HEK293 (cell line): Measurements from ENCODE around the gene TCHP.
A peak's percentile ranks its signal among the peaks of the same experiment; 100 is the strongest.

Source experiments
- INSM2 ChIP-seq: fragments of 450-650 bp; formaldehyde crosslinking; IDR thresholded peaks from 2 replicates; pipeline ENCODE4 v1.5.1; 2016; ENCODE audit warnings: missing biosample characterization, missing genetic modification characterization
- KLF7 ChIP-seq: fragments of 450-650 bp; formaldehyde crosslinking; IDR thresholded peaks from 2 replicates; pipeline ENCODE4 v1.5.1; 2016; ENCODE audit warnings: missing biosample characterization, missing genetic modification characterization, borderline replicate concordance
- KLF8 ChIP-seq: fragments of 450-650 bp; formaldehyde crosslinking; IDR thresholded peaks from 2 replicates; pipeline ENCODE4 v1.5.1; 2016; ENCODE audit warnings: missing biosample characterization, missing genetic modification characterization
- SETDB1 ChIP-seq: IDR thresholded peaks from one replicate; pipeline ENCODE4 v1.6.1; 2017; ENCODE audit warnings: mild to moderate bottlenecking, low read length, moderate library complexity, mixed read lengths; ENCODE audit not compliant: insufficient read length
- ZBTB48 ChIP-seq: fragments of 450-650 bp; formaldehyde crosslinking; IDR thresholded peaks from 2 replicates; pipeline ENCODE4 v1.5.1; 2016; ENCODE audit warnings: missing biosample characterization, missing genetic modification characterization
- ZBTB7A ChIP-seq: fragments of 450-650 bp; formaldehyde crosslinking; IDR thresholded peaks from 2 replicates; pipeline ENCODE4 v1.5.1; 2016; ENCODE audit warnings: low read depth, missing biosample characterization, missing genetic modification characterization
- ZNF174 ChIP-seq: fragments of 450-650 bp; formaldehyde crosslinking; IDR thresholded peaks from 2 replicates; pipeline ENCODE4 v1.5.0; 2017; ENCODE audit warnings: missing biosample characterization, mild to moderate bottlenecking, missing genetic modification characterization
- ZNF214 ChIP-seq: fragments of 450-650 bp; formaldehyde crosslinking; IDR thresholded peaks from 2 replicates; pipeline ENCODE4 v1.5.1; 2017; ENCODE audit warnings: missing biosample characterization, mild to moderate bottlenecking, missing genetic modification characterization, borderline replicate concordance
- ZNF221 ChIP-seq: fragments of 450-650 bp; formaldehyde crosslinking; IDR thresholded peaks from 2 replicates; pipeline ENCODE4 v1.5.1; 2017; ENCODE audit warnings: missing biosample characterization, missing genetic modification characterization, borderline replicate concordance
- ZNF223 ChIP-seq: fragments of 450-650 bp; formaldehyde crosslinking; IDR thresholded peaks from 2 replicates; pipeline ENCODE4 v1.5.1; 2016; ENCODE audit warnings: missing biosample characterization, missing genetic modification characterization
- ZNF239 ChIP-seq: fragments of 450-650 bp; formaldehyde crosslinking; IDR thresholded peaks from 2 replicates; pipeline ENCODE4 v1.5.1; 2016; ENCODE audit warnings: missing biosample characterization, missing genetic modification characterization
- ZNF24 ChIP-seq: fragments of 450-650 bp; formaldehyde crosslinking; IDR thresholded peaks from 2 replicates; pipeline ENCODE4 v1.5.1; 2016; ENCODE audit warnings: missing biosample characterization, missing genetic modification characterization
- ZNF341 ChIP-seq: fragments of 450-650 bp; formaldehyde crosslinking; IDR thresholded peaks from 2 replicates; pipeline ENCODE4; 2016; ENCODE audit warnings: low read depth, missing biosample characterization, missing genetic modification characterization
- ZNF48 ChIP-seq: fragments of 450-650 bp; formaldehyde crosslinking; IDR thresholded peaks from 2 replicates; pipeline ENCODE4 v1.5.1; 2016; ENCODE audit warnings: missing biosample characterization, missing genetic modification characterization
- ZNF555 ChIP-seq: fragments of 450-650 bp; formaldehyde crosslinking; conservative IDR thresholded peaks from 2 replicates; pipeline ENCODE4 v1.5.1; 2017; ENCODE audit warnings: missing biosample characterization, mild to moderate bottlenecking, missing genetic modification characterization, inconsistent platforms
- ZNF654 ChIP-seq: fragments of 450-650 bp; formaldehyde crosslinking; IDR thresholded peaks from 2 replicates; pipeline ENCODE4 v1.5.1; 2016; ENCODE audit warnings: low read depth, missing biosample characterization, missing genetic modification characterization
- ZNF692 ChIP-seq: fragments of 450-650 bp; formaldehyde crosslinking; IDR thresholded peaks from 2 replicates; pipeline ENCODE4 v1.5.1; 2016; ENCODE audit warnings: missing biosample characterization, missing genetic modification characterization
- ZNF704 ChIP-seq: fragments of 450-650 bp; formaldehyde crosslinking; IDR thresholded peaks from 2 replicates; pipeline ENCODE4 v1.5.1; 2016; ENCODE audit warnings: missing biosample characterization, missing genetic modification characterization
- ZNF747 ChIP-seq: fragments of 450-650 bp; formaldehyde crosslinking; IDR thresholded peaks from 2 replicates; pipeline ENCODE4 v1.5.1; 2016; ENCODE audit warnings: missing biosample characterization, missing genetic modification characterization
- ZXDB ChIP-seq: fragments of 450-650 bp; formaldehyde crosslinking; IDR thresholded peaks from 2 replicates; pipeline ENCODE4 v1.5.1; 2016; ENCODE audit warnings: missing biosample characterization, missing genetic modification characterization
- TF ChIP-seq, protein P1 (sequence below): fragments of 450-650 bp; formaldehyde crosslinking; IDR thresholded peaks from 2 replicates; pipeline ENCODE4 v1.5.1; 2016; ENCODE audit warnings: missing biosample characterization, missing genetic modification characterization
- TF ChIP-seq, protein P2 (sequence below): fragments of 450-650 bp; formaldehyde crosslinking; IDR thresholded peaks from 2 replicates; pipeline ENCODE4 v1.5.1; 2016; ENCODE audit warnings: missing biosample characterization, missing genetic modification characterization, low read depth
- TF ChIP-seq, protein P3 (sequence below): fragments of 450-650 bp; formaldehyde crosslinking; IDR thresholded peaks from 2 replicates; pipeline ENCODE4 v1.5.1; 2016; ENCODE audit warnings: missing biosample characterization, missing genetic modification characterization
- TF ChIP-seq, protein P4 (sequence below): fragments of 450-650 bp; formaldehyde crosslinking; IDR thresholded peaks from 2 replicates; pipeline ENCODE4; 2016; ENCODE audit warnings: missing biosample characterization, missing genetic modification characterization

TCHP gene

DNA sequence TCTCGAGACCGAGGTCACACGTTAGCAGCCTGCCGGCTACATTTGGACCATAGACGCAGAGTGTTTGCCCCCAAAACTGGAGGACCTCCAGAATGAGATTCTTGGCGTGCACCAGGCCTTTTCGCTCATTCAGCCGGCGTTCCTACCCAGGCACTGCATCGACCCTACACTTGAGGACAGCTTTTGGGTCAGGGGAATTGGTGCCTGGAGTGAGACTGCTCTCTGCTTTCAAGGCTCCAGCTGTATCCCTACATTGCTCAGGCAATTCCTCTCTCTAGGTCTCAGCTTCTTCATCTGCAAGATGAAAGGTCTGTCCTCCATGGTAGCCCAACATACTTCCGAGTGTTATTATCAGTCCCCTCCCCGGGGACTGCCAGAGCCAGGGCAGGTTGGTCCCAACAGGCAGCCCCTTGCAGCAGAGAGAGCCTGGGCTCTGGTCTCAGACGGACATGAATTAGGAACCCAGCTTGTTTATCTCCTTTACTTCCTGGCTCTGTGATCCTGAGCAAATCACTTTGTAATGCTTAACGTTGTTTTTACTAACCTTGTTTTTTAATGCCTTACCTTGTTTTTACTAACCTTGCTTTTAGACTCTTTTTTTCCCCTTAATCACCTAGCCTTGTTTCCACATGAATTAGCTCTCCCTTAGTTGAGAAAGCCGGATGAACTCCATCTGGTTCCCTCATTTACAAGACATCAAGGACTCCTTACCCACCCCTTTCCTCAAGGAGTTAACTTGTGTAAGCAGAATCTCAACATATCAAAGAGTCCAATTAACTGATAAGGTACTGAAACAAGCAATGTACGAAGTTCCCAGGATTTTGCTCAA, 892 bp downstream of the TCHP start (continued):
- TF ChIP-seq, protein P1, sequence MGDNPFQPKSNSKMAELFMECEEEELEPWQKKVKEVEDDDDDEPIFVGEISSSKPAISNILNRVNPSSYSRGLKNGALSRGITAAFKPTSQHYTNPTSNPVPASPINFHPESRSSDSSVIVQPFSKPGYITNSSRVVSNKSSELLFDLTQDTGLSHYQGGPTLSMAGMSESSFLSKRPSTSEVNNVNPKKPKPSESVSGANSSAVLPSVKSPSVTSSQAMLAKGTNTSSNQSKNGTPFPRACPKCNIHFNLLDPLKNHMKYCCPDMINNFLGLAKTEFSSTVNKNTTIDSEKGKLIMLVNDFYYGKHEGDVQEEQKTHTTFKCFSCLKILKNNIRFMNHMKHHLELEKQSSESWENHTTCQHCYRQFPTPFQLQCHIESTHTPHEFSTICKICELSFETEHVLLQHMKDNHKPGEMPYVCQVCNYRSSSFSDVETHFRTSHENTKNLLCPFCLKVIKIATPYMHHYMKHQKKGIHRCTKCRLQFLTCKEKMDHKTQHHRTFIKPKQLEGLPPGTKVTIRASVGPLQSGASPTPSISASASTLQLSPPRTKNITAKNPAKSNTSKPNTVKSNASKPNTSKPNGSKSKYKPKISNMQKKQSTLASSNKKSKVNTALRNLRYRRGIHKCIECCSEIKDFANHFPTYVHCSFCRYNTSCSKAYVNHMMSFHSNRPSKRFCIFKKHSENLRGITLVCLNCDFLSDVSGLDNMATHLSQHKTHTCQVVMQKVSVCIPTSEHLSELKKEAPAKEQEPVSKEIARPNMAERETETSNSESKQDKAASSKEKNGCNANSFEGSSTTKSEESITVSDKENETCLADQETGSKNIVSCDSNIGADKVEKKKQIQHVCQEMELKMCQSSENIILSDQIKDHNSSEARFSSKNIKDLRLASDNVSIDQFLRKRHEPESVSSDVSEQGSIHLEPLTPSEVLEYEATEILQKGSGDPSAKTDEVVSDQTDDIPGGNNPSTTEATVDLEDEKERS (tag by site-specific recombination), result no peak
- no peak for TF ChIP-seq KLF8
- no peak for TF ChIP-seq INSM2 (tag by site-specific recombination)
- TF ChIP-seq ZNF214 (tag by site-specific recombination), result no peak
- TF ChIP-seq ZNF239 (tag by site-specific recombination), result no peak
- no peak for TF ChIP-seq ZBTB7A (tag by site-specific recombination)
- no peak for TF ChIP-seq SETDB1
- TF ChIP-seq ZXDB (tag by site-specific recombination), result no peak
- TF ChIP-seq ZNF555, result no peak
- 0 out of 2 replicates have a peak, but pooled peaks have one; percentile 20 for TF ChIP-seq ZBTB48 (tag by site-specific recombination)
- TF ChIP-seq ZNF24 (tag by site-specific recombination), result no peak
- no peak for TF ChIP-seq ZNF341
- no peak for TF ChIP-seq ZNF48 (tag by site-specific recombination)
- no peak for TF ChIP-seq ZNF692 (tag by site-specific recombination)
- no peak for TF ChIP-seq ZNF654 (tag by site-specific recombination)
- no peak for TF ChIP-seq ZNF221 (tag by site-specific recombination)
- no peak for TF ChIP-seq ZNF747 (tag by site-specific recombination)
- TF ChIP-seq, protein P2, sequence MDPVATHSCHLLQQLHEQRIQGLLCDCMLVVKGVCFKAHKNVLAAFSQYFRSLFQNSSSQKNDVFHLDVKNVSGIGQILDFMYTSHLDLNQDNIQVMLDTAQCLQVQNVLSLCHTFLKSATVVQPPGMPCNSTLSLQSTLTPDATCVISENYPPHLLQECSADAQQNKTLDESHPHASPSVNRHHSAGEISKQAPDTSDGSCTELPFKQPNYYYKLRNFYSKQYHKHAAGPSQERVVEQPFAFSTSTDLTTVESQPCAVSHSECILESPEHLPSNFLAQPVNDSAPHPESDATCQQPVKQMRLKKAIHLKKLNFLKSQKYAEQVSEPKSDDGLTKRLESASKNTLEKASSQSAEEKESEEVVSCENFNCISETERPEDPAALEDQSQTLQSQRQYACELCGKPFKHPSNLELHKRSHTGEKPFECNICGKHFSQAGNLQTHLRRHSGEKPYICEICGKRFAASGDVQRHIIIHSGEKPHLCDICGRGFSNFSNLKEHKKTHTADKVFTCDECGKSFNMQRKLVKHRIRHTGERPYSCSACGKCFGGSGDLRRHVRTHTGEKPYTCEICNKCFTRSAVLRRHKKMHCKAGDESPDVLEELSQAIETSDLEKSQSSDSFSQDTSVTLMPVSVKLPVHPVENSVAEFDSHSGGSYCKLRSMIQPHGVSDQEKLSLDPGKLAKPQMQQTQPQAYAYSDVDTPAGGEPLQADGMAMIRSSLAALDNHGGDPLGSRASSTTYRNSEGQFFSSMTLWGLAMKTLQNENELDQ (tag by site-specific recombination), result no peak
- TF ChIP-seq ZNF704 (tag by site-specific recombination), result no peak
- TF ChIP-seq, protein P3, sequence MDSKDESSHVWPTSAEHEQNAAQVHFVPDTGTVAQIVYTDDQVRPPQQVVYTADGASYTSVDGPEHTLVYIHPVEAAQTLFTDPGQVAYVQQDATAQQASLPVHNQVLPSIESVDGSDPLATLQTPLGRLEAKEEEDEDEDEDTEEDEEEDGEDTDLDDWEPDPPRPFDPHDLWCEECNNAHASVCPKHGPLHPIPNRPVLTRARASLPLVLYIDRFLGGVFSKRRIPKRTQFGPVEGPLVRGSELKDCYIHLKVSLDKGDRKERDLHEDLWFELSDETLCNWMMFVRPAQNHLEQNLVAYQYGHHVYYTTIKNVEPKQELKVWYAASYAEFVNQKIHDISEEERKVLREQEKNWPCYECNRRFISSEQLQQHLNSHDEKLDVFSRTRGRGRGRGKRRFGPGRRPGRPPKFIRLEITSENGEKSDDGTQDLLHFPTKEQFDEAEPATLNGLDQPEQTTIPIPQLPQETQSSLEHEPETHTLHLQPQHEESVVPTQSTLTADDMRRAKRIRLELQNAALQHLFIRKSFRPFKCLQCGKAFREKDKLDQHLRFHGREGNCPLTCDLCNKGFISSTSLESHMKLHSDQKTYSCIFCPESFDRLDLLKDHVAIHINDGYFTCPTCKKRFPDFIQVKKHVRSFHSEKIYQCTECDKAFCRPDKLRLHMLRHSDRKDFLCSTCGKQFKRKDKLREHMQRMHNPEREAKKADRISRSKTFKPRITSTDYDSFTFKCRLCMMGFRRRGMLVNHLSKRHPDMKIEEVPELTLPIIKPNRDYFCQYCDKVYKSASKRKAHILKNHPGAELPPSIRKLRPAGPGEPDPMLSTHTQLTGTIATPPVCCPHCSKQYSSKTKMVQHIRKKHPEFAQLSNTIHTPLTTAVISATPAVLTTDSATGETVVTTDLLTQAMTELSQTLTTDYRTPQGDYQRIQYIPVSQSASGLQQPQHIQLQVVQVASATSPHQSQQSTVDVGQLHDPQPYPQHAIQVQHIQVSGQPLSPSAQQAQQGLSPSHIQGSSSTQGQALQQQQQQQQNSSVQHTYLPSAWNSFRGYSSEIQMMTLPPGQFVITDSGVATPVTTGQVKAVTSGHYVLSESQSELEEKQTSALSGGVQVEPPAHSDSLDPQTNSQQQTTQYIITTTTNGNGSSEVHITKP, result peak; percentile 93
- no peak for TF ChIP-seq KLF7
- TF ChIP-seq, protein P4, sequence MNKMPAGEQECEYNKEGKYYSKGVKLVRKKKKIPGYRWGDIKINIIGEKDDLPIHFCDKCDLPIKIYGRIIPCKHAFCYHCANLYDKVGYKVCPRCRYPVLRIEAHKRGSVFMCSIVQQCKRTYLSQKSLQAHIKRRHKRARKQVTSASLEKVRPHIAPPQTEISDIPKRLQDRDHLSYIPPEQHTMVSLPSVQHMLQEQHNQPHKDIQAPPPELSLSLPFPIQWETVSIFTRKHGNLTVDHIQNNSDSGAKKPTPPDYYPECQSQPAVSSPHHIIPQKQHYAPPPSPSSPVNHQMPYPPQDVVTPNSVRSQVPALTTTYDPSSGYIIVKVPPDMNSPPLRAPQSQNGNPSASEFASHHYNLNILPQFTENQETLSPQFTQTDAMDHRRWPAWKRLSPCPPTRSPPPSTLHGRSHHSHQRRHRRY (tag by site-specific recombination), result no peak
- no peak for TF ChIP-seq ZNF223
- no peak for TF ChIP-seq ZNF174
